ENCODE measurements around the gene PGAM2.

DNA sequence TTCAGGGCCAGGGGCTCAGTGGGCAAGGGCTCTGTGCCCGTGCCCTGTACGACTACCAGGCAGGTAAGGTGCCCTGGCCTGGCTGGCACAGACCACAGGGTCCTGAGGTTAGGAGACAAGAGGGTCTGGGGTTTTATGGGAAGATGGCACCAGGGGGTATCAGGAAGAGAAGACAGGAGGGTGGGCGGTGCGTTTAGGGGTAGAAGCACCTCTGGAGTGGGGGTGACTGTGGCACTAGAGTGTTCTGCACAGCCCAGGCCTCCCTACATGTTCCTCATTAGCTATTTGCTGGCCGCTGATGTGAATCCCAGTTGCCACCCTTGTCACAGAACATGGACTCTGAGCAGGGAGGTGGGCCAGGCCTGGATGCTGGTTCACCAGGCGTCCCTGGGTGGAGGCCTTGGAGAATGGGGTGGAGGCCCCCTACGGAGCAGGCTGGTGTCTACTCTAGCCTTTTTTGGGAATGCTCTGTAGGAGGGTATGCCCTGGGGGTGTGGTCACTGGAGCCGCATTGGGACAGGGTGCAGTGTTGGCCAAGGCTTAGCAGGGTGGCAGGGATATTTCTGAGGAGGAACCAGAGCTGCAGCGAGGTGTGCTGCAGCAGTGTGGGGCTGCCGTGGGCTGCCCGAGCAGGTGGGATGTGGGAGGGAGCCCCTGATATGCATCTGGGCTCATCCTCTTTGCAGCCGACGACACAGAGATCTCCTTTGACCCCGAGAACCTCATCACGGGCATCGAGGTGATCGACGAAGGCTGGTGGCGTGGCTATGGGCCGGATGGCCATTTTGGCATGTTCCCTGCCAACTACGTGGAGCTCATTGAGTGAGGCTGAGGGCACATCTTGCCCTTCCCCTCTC lies 5.0 kb downstream of the PGAM2 start:
- TF ChIP-seq, protein P1, sequence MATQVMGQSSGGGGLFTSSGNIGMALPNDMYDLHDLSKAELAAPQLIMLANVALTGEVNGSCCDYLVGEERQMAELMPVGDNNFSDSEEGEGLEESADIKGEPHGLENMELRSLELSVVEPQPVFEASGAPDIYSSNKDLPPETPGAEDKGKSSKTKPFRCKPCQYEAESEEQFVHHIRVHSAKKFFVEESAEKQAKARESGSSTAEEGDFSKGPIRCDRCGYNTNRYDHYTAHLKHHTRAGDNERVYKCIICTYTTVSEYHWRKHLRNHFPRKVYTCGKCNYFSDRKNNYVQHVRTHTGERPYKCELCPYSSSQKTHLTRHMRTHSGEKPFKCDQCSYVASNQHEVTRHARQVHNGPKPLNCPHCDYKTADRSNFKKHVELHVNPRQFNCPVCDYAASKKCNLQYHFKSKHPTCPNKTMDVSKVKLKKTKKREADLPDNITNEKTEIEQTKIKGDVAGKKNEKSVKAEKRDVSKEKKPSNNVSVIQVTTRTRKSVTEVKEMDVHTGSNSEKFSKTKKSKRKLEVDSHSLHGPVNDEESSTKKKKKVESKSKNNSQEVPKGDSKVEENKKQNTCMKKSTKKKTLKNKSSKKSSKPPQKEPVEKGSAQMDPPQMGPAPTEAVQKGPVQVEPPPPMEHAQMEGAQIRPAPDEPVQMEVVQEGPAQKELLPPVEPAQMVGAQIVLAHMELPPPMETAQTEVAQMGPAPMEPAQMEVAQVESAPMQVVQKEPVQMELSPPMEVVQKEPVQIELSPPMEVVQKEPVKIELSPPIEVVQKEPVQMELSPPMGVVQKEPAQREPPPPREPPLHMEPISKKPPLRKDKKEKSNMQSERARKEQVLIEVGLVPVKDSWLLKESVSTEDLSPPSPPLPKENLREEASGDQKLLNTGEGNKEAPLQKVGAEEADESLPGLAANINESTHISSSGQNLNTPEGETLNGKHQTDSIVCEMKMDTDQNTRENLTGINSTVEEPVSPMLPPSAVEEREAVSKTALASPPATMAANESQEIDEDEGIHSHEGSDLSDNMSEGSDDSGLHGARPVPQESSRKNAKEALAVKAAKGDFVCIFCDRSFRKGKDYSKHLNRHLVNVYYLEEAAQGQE (IDR thresholded peaks at IDR 0.05), result no peak
- no peak for TF ChIP-seq POLR2A (IDR thresholded peaks at IDR 0.05; ENCODE audit: low read length)
- TF ChIP-seq, protein P2, sequence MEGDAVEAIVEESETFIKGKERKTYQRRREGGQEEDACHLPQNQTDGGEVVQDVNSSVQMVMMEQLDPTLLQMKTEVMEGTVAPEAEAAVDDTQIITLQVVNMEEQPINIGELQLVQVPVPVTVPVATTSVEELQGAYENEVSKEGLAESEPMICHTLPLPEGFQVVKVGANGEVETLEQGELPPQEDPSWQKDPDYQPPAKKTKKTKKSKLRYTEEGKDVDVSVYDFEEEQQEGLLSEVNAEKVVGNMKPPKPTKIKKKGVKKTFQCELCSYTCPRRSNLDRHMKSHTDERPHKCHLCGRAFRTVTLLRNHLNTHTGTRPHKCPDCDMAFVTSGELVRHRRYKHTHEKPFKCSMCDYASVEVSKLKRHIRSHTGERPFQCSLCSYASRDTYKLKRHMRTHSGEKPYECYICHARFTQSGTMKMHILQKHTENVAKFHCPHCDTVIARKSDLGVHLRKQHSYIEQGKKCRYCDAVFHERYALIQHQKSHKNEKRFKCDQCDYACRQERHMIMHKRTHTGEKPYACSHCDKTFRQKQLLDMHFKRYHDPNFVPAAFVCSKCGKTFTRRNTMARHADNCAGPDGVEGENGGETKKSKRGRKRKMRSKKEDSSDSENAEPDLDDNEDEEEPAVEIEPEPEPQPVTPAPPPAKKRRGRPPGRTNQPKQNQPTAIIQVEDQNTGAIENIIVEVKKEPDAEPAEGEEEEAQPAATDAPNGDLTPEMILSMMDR (IDR thresholded peaks at IDR 0.05), result no peak
- TF ChIP-seq RFX5 (IDR thresholded peaks at IDR 0.05), result no peak
- TF ChIP-seq NR3C1 (IDR thresholded peaks at IDR 0.05), result no peak
- no peak for TF ChIP-seq MYC (IDR thresholded peaks at IDR 0.05; ENCODE audit: borderline replicate concordance, low read length)
- no peak for TF ChIP-seq EP300 (IDR thresholded peaks at IDR 0.05)
